ENCODE measurements around the gene MEGF11. TPM values are rescaled to one million over a fixed set of nuclear protein-coding genes. Genes with fewer than 3 reads are reported as not detected.

Gene MEGF11
- total RNA-seq, 2 donors from 2014 or later: not detected

DNA sequence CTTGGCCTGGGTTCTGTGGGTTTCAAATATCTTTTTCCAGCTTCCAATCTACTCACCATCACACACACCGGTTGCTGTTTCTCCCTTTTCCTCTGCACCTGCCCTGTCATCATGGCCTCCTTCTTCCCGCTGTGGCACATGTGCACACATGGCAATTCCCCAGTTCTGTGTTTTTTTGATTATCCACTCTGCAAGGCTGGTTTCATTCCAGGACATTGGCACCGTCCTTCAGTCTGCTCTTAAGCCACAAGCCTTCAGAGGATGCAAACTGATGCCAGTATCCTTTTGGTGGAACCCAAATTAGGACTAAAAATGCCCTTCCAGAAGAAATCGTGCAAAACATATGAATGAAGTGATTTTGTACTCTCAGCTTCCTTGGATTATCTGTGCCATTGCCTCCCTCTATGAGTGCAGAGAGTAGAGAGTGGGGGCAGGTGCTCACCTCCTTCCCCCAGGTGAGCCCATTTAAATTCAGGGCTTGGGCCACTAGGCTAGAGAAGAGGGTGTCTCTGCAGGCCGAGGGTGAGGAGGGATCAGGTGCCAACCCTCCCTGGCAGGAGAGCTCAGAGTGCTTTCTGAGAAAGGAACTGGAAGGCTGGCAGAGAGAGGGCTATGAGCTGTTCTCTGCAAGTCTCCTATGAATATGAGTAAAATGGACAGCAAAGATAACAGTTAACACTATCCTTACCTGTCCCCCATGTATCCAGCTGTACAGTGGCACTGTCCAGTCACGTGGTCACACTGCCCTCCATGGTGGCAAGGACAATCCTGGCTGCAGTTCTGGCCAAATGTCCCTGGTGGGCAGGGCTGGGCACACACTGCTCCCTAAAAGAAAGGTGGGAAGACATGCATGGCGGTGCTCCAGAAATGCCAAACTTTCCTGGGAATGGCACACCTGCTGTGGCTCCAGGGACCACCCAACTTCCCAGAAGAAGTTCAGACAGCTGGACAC, 283.4 kb downstream of the MEGF11 start:
- H3K36me3 ChIP-seq: no peaks in the 10 kb centered on the region
- no peak overlapping the region for H3K27ac ChIP-seq
- 78% methylated on average over 7 of the region's 7 CpGs for WGBS

DNA sequence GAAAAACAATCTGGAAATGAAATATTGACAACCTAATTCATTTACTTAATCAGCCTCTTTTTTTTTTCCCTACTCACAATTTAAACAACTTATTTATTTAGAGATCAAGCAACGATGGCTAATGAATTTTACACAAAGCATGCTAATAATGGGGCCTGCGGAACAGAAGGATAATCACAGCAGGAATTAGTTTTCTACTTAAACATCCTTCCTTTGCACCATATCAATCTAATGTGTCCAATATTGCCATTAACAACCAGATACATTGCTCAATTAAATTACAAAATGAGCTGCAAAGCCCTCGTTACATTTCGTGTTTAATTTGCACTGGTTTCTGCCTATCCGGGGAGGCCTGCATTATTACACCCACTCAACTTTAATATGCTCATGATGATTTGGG, 285.0 kb downstream of the MEGF11 start:
- Histone ChIP-seq H3K4me3 (no peak overlapping the region), H3K36me3 (no peaks in the 10 kb centered on the region), H3K4me1 (replicated peaks) (no peaks in the 10 kb centered on the region), H3K9me3 (no peaks in the 10 kb centered on the region), H3K27ac (no peak overlapping the region), H3K27me3 (replicated peaks; ENCODE audit: insufficient read depth) (no peaks in the 10 kb centered on the region)
- TF ChIP-seq, protein P1, sequence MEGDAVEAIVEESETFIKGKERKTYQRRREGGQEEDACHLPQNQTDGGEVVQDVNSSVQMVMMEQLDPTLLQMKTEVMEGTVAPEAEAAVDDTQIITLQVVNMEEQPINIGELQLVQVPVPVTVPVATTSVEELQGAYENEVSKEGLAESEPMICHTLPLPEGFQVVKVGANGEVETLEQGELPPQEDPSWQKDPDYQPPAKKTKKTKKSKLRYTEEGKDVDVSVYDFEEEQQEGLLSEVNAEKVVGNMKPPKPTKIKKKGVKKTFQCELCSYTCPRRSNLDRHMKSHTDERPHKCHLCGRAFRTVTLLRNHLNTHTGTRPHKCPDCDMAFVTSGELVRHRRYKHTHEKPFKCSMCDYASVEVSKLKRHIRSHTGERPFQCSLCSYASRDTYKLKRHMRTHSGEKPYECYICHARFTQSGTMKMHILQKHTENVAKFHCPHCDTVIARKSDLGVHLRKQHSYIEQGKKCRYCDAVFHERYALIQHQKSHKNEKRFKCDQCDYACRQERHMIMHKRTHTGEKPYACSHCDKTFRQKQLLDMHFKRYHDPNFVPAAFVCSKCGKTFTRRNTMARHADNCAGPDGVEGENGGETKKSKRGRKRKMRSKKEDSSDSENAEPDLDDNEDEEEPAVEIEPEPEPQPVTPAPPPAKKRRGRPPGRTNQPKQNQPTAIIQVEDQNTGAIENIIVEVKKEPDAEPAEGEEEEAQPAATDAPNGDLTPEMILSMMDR (IDR thresholded peaks at IDR 0.05): no peak
- TF ChIP-seq POLR2AphosphoS5 (IDR thresholded peaks at IDR 0.05) (no peak), POLR2A (IDR thresholded peaks at IDR 0.05) (no peak)
- intact Hi-C loops (cut with DNase I): no loop called here
- no peak for DNase-seq (ENCODE audit: low spot score)
- 88% methylated on average over 5 of the region's 5 CpGs for WGBS

More for the DNA sequence above, 283.4 kb downstream of the MEGF11 start:
- DNase-seq (ENCODE audit: low spot score): no peak
- intact Hi-C loops (cut with DNase I): loop anchor here (10.0 kb wide), 1 partner anchor 235 kb away; no protein-coding TSS in a partner anchor
- no peak overlapping the region for H3K4me3 ChIP-seq
- H3K4me1 ChIP-seq (replicated peaks): no peaks in the 10 kb centered on the region
- no peaks in the 10 kb centered on the region for H3K9me3 ChIP-seq
- TF ChIP-seq, protein P1 (IDR thresholded peaks at IDR 0.05): no peak
- TF ChIP-seq POLR2A (IDR thresholded peaks at IDR 0.05) (no peak), POLR2AphosphoS5 (IDR thresholded peaks at IDR 0.05) (no peak)
- H3K27me3 ChIP-seq (replicated peaks; ENCODE audit: insufficient read depth): peaks cover 2% of the 10 kb centered on the region

DNA sequence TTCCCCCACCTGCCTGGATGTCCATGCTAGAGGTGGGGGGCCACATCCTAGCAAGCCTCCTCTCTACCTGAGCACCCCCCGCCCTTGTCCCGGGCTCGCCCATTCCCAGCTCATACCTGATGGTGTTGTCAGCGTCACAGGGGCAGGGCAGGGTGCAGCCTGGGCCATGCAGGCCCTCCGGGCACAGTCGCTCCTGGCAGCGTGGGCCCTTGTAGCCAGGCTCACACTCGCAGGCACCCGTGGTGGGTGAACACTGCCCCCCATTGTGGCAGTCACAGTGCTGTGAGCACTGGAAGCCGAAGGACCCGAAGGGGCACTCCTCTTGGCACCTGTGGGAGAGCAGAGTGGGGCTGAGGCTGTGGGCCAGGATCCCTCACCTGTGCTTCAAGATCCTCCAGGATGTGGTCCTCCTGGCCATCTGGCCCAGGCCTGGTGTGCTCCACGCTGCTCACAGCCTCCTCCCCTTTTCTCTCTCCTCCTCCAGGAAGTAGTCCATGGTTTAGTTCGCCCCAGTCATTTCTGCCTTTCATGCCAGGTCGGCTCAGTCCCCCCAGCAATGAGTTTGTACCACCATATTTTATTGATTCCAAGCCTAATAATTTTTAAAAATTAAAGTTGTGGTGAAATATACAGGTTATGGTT, 288.6 kb downstream of the MEGF11 start:
- DNase-seq (ENCODE audit: low spot score): no peak
- Histone ChIP-seq H3K4me1 (replicated peaks) (no peaks in the 10 kb centered on the region), H3K27ac (no peak overlapping the region), H3K4me3 (no peak overlapping the region), H3K9me3 (no peaks in the 10 kb centered on the region), H3K27me3 (replicated peaks; ENCODE audit: insufficient read depth) (no peaks in the 10 kb centered on the region), H3K36me3 (no peaks in the 10 kb centered on the region)
- WGBS: 90% methylated on average over 8 of the region's 14 CpGs
- TF ChIP-seq POLR2A (IDR thresholded peaks at IDR 0.05) (no peak), POLR2AphosphoS5 (IDR thresholded peaks at IDR 0.05) (no peak)
- TF ChIP-seq, protein P1 (IDR thresholded peaks at IDR 0.05): no peak
- intact Hi-C loops (cut with DNase I): no loop called here

DNA sequence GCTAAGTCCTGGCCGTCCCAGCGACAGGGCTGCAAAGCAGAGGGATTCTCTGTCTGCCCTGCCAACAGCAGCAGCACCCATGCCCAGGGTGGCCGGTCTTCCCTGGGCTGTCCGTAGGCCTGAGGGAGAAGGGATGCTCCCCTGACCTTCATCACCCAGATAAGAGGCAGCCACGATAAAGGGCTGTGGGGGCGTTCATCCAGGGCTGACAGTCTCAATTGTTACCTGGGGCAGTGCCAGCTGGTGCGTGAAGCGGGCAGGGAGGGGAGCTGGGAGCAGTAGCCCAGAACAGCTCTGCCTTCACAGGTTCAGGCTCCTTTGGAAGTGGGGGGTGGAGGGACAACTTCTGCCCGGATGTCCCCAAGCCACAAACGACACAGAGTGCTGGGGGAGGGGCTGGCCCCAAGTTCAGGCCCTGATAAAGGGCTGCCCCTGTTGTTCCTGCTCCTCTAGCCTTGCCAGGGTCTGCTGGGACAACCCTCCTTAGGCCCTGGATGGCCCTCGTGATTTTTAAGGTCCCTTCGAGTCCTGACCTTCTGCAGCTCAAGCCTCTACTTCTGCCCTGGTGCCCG, 289.6 kb downstream of the MEGF11 start:
- intact Hi-C loops (cut with DNase I): no loop called here
- no peaks in the 10 kb centered on the region for H3K27me3 ChIP-seq (replicated peaks; ENCODE audit: insufficient read depth)
- H3K27ac ChIP-seq: no peak overlapping the region
- H3K36me3 ChIP-seq: no peaks in the 10 kb centered on the region
- DNase-seq (ENCODE audit: low spot score): no peak
- no peaks in the 10 kb centered on the region for H3K4me1 ChIP-seq (replicated peaks)
- H3K4me3 ChIP-seq: no peak overlapping the region
- WGBS: 27% methylated on average over 13 of the region's 13 CpGs
- TF ChIP-seq POLR2AphosphoS5 (IDR thresholded peaks at IDR 0.05) (no peak), POLR2A (IDR thresholded peaks at IDR 0.05) (no peak)
- TF ChIP-seq, protein P1 (IDR thresholded peaks at IDR 0.05): no peak
- no peaks in the 10 kb centered on the region for H3K9me3 ChIP-seq
